Measurements from ENCODE around the gene ACSF3. TPM values are rescaled to one million over a fixed set of nuclear protein-coding genes. Genes with fewer than 3 reads are reported as not detected.

Gene ACSF3
- total RNA-seq, 1 donor from 2014 or later = 35.7 TPM

DNA sequence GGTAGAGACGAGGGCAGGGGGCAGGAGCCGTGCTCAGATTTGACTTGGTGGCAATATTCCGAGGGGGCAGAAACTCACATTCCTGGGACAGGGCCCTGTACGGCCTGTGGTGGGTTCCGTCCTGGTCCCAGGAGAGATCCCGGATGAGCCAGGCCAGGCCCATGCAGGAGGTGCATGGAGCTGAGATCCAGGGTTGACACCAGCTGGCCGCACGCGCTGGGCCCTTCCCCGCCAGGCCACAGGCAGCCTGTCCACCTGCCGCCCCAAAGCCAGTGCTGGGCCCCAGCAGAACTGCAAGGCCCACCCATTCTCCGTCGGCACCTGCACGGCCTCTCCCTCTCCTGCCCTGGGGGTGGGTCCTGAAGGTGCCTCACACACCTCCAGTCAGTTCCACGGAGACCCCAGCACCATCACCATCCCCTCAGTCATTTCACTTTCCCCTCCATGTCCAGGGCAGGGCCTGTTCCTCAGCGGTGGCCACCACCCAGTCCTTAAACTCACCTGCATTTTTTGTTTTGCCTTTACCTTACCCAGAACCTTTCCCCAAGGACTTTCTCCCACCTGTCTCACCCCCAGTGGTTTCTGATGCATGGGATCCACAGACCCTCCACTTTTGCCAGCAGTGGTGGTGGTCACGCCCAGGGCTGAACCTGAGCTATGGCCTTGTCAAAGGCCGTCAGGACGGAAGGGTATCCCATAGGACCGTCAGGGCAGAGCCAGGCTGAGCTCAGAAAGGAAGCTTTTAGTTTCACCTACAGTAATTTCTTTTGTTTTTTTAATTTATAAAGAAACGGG is 52.8 kb downstream of the ACSF3 start:
- no peak for DNase-seq (ENCODE audit: low spot score in 2 of 2, unreplicated experiment in 2 of 2)
- H3K36me3 Mint-ChIP-seq = peaks cover 44% of the 10 kb centered on the region
- TF ChIP-seq CTCF (IDR thresholded peaks at IDR 0.05; ENCODE audit: unreplicated experiment) = no peak
- no peaks in the 10 kb centered on the region for H3K27me3 Mint-ChIP-seq (ENCODE audit: low read depth)
- no peak overlapping the region for H3K4me3 Mint-ChIP-seq
- peaks cover 15% of the 10 kb centered on the region for H3K9me3 Mint-ChIP-seq
- H3K4me1 Mint-ChIP-seq = no peaks in the 10 kb centered on the region
- peak overlapping the region; percentile 8 for H3K27ac Mint-ChIP-seq

DNA sequence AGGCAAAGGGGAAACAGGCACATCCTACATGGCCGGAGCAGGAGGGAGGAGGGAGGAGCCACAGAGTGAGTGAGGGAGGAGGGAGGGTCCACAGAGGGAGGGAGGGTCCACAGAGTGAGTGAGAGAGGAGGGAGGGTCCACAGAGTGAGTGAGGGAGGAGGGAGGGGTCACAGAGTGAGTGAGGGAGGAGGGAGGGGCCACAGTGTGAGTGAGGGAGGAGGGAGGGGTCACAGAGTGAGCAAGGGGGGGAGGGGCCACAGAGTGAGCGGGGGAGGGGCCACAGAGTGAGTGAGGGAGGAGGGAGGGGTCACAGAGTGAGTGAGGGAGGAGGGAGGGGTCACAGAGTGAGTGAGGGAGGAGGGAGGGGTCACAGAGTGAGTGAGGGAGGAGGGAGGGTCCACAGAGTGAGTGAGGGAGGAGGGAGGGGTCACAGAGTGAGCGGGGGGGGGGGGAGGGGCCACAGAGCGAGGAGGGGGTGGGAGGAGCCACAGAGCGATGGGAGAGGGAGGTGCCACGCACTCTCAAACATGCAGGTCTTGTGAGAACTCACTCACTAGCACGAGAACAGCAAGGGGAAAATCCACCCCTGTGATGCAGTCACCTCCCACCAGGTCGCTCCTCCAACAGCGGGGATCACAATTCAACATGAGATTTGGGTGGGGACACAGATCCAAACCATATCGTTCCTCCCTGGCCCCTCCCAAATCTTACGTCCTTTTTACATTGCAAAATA is 53.6 kb downstream of the ACSF3 start:
- TF ChIP-seq CTCF (IDR thresholded peaks at IDR 0.05; ENCODE audit: unreplicated experiment) = no peak
- Mint-ChIP-seq H3K4me3 (no peak overlapping the region), H3K4me1 (no peaks in the 10 kb centered on the region), H3K27ac (no peak overlapping the region), H3K27me3 (ENCODE audit: low read depth) (no peaks in the 10 kb centered on the region), H3K9me3 (peaks cover 15% of the 10 kb centered on the region), H3K36me3 (peaks cover 47% of the 10 kb centered on the region)
- no peak for DNase-seq (ENCODE audit: low spot score in 2 of 2, unreplicated experiment in 2 of 2)

DNA sequence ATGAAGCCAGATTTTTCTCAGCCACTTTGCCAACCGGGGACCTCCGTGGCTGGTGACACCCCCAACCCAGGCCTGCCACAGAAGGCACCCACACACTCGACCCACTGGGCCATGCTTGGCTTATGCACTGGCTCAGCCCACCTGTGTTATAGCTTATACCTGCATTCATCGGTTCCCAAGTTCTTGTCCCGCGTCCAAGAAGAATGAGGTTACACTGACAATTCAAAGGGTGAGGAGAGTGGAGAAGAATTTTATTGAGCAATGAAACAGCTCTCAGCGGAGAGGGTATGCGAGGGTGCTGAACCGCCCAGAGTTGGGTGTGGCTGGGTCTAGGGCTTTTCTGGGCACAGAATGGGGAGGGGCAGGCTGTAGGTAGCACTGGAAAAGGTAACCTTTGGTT is 55.7 kb downstream of the ACSF3 start:
- H3K27ac Mint-ChIP-seq = no peak overlapping the region
- peaks cover 15% of the 10 kb centered on the region for H3K9me3 Mint-ChIP-seq
- no peak overlapping the region for H3K4me3 Mint-ChIP-seq
- H3K36me3 Mint-ChIP-seq = peaks cover 50% of the 10 kb centered on the region
- H3K27me3 Mint-ChIP-seq (ENCODE audit: low read depth) = no peaks in the 10 kb centered on the region
- DNase-seq (ENCODE audit: low spot score in 2 of 2, unreplicated experiment in 2 of 2) = no peak
- no peak for TF ChIP-seq CTCF (IDR thresholded peaks at IDR 0.05; ENCODE audit: unreplicated experiment)
- no peaks in the 10 kb centered on the region for H3K4me1 Mint-ChIP-seq

- H3K4me3 Mint-ChIP-seq = no peak overlapping the region
- H3K9me3 Mint-ChIP-seq = peaks cover 15% of the 10 kb centered on the region
- DNase-seq (ENCODE audit: low spot score in 2 of 2, unreplicated experiment in 2 of 2) = no peak
- H3K4me1 Mint-ChIP-seq = peaks cover 2% of the 10 kb centered on the region
- TF ChIP-seq CTCF (IDR thresholded peaks at IDR 0.05; ENCODE audit: unreplicated experiment) = no peak
- no peak overlapping the region for H3K27ac Mint-ChIP-seq
- peaks cover 50% of the 10 kb centered on the region for H3K36me3 Mint-ChIP-seq
- no peaks in the 10 kb centered on the region for H3K27me3 Mint-ChIP-seq (ENCODE audit: low read depth)
Observed at GRCh38 chr16:89150090-89150835, 56.6 kb downstream of the ACSF3 start.

- Mint-ChIP-seq H3K4me3 (no peak overlapping the region), H3K9me3 (peaks cover 15% of the 10 kb centered on the region), H3K27me3 (ENCODE audit: low read depth) (no peaks in the 10 kb centered on the region), H3K36me3 (peaks cover 49% of the 10 kb centered on the region), H3K27ac (no peak overlapping the region), H3K4me1 (peaks cover 7% of the 10 kb centered on the region)
- TF ChIP-seq CTCF (IDR thresholded peaks at IDR 0.05; ENCODE audit: unreplicated experiment) = no peak
- DNase-seq (ENCODE audit: low spot score in 2 of 2, unreplicated experiment in 2 of 2) = no peak
Observed at GRCh38 chr16:89150981-89151380, 57.3 kb downstream of the ACSF3 start.
